Left lung (tissue), 10 donors: ENCODE measurements around the gene OSGIN1. TPM values are rescaled to one million over a fixed set of nuclear protein-coding genes. Genes with fewer than 3 reads are reported as not detected.

Experiments
- ATAC-seq: fragments of 200-7000 bp; cut with Tn5 transposase; one replicate; pipeline ENCODE4 v1.9.1; 2020; ENCODE audit warnings: moderate library complexity
- DNase-seq, 4 donors: peaks; one replicate each; pipeline ENCODE4 v3.0.0-alpha.2; 2013 to 2020
- H3K27ac ChIP-seq, 2 donors: fragments of 200-600 bp; sonication (generic) in 1 of 2; one replicate each; pipeline versions ENCODE4 v1.5.0 to v1.8.0; 2020 to 2021
- H3K27me3 ChIP-seq, 2 donors: fragments of 200-600 bp; sonication (generic) in 1 of 2; one replicate each; pipeline versions ENCODE4 v1.5.0 to v1.8.0; 2020 to 2021
- H3K36me3 ChIP-seq, 2 donors: fragments of 200-600 bp; sonication (generic) in 1 of 2; one replicate each; pipeline versions ENCODE4 v1.5.0 to v1.8.0; 2020 to 2021
- H3K4me1 ChIP-seq, 2 donors: fragments of 200-600 bp; one replicate each; pipeline ENCODE4 v1.8.0; 2021
- H3K4me3 ChIP-seq, 2 donors: fragments of 200-600 bp; sonication (generic) in 1 of 2; one replicate each; pipeline versions ENCODE4 v1.5.0 to v1.8.0; 2020 to 2021; ENCODE audit warnings: mild to moderate bottlenecking in 1 of 2
- H3K9me3 ChIP-seq, 2 donors: fragments of 200-600 bp; sonication (generic) in 1 of 2; one replicate each; pipeline versions ENCODE4 v1.5.0 to v1.8.0; 2020 to 2021
- CTCF ChIP-seq, 2 donors: fragments of 200-600 bp; sonication (generic) in 1 of 2; IDR thresholded peaks; one replicate each; pipeline versions ENCODE4 v1.5.0 to v1.8.0; 2021; ENCODE audit warnings: antibody characterized with exemption in 2 of 2
- intact Hi-C, 2 donors: fragments of 100-400 bp; cut with DNase I; formaldehyde crosslinking; loops; one replicate each; pipeline versions ENCODE4 v1.11.2 to v1.14.2; 2022
- polyA plus RNA-seq, 6 donors: library from polyadenylated mRNA; unstranded; fragments of 120-200 nt; gene quantifications; one replicate each; pipeline ENCODE4 v1.2.1, GENCODE V29; 2013; ENCODE audit not compliant: insufficient read length in 6 of 6
- total RNA-seq, 2 donors: library from RNA; stranded (reverse); fragmentation: NEBNext Ultra II Directional; extraction: Animal tissue kit (Norgen Biotek cat#: 25700); gene quantifications; one replicate each; pipeline ENCODE4 v1.2.1, GENCODE V29; 2021
- donor health status: DM: no; HTN: yes; CAD: no.
- donor health status: DM: no; HTN: no; CAD: no.

OSGIN1 gene
- total and polyA plus RNA-seq, 8 donors, result 0.47 to 18.0 (median 0.70) TPM

GRCh38 chr16:83967091-83967490, 14.1 kb downstream of the OSGIN1 start:
- H3K4me3 ChIP-seq, result no peak overlapping the region
- peaks cover 0 to 39% of the 10 kb centered on the region in 2 donors for H3K27me3 ChIP-seq
- peaks cover 0 to 37% of the 10 kb centered on the region in 2 donors for H3K36me3 ChIP-seq
- H3K4me1 ChIP-seq, result peaks cover 0 to 6% of the 10 kb centered on the region in 2 donors
- intact Hi-C loops, result loop anchor here in 1 of 2 donors (5.0 to 10.0 kb wide), 2 partner anchors 95 to 218 kb away; partner anchors contain the start of gene TAF1C
- H3K9me3 ChIP-seq, result no peaks in the 10 kb centered on the region
- no peak overlapping the region for H3K27ac ChIP-seq
- no peak for ATAC-seq
- DNase-seq, result no peak
- TF ChIP-seq CTCF (IDR thresholded peaks at IDR 0.05), result no peak

- H3K4me1 ChIP-seq, result peaks cover 0 to 6% of the 10 kb centered on the region in 2 donors
- ATAC-seq, result peak; percentile 80
- peak in 2 of 4 donors; percentile 22 to 91 for DNase-seq
- intact Hi-C loops, result loop anchor here in 1 of 2 donors (5.0 to 10.0 kb wide), 2 partner anchors 94 to 217 kb away; partner anchors contain the start of gene TAF1C
- no peaks in the 10 kb centered on the region for H3K9me3 ChIP-seq
- TF ChIP-seq CTCF (IDR thresholded peaks at IDR 0.05), result peak; percentile 52 to 66
- peaks cover 0 to 39% of the 10 kb centered on the region in 2 donors for H3K27me3 ChIP-seq
- H3K36me3 ChIP-seq, result peaks cover 0 to 29% of the 10 kb centered on the region in 2 donors
- H3K4me3 ChIP-seq, result no peak within 1 kb of the TSS
- H3K27ac ChIP-seq, result no peak within 1 kb of the TSS
Observed at GRCh38 chr16:83967838-83968305, 14.8 kb downstream of the OSGIN1 start, which contains the start of gene NECAB2. Gene NECAB2, plus strand, starts transcription at chr16:83968244. Its CDS starts 405 bp downstream, at chr16:83968649.

- no peak for TF ChIP-seq CTCF (IDR thresholded peaks at IDR 0.05)
- Histone ChIP-seq H3K27ac (no peak overlapping the region), H3K27me3 (peaks cover 0 to 39% of the 10 kb centered on the region in 2 donors), H3K4me3 (no peak overlapping the region), H3K4me1 (peaks cover 0 to 6% of the 10 kb centered on the region in 2 donors), H3K36me3 (peaks cover 0 to 24% of the 10 kb centered on the region in 2 donors), H3K9me3 (no peaks in the 10 kb centered on the region)
- intact Hi-C loops, result loop anchor here in 1 of 2 donors (5.0 to 10.0 kb wide), 2 partner anchors 94 to 216 kb away; partner anchors contain the start of gene TAF1C
- DNase-seq (no peak), ATAC-seq (no peak)
Observed at GRCh38 chr16:83968306-83968851, 15.3 kb downstream of the OSGIN1 start.

DNA sequence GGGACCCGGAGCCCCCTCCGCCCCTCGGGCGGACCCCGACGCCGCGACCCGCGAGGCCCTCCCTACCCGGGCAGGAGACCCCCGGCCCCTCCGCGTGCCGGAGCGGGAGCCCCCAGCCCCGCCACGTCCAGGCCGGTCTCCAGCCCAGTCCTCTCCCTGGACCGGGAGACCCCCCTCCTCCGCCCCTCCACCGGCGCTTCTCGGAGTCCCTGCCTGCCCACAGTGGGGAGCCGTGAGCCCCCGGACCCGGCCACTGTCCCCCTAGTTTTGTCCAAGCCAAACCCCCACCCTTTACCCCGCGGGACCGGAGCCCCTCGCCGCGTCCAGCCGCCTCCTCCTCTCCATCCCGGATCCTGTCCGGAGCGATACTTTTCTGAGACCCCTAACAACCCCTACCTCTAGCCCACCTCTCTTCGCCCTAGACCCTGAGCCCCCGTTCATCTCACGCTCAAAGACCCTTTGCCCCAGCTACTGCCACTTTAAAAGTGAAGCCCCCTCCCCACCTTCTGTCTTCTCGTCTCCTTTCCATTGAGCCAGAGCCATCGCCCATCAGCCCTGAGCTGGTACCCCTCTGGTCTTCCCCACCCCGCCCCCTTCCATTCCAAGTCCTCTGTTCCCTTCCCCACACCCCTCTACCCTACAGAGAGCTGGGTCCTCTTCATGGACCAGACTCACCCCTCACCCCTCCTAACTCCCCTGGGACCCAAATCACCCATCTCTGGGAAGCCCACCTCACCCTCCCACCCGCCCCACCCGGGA, 16.0 kb downstream of the OSGIN1 start:
- Histone ChIP-seq H3K4me1 (peaks cover 0 to 6% of the 10 kb centered on the region in 2 donors), H3K27ac (no peak overlapping the region), H3K4me3 (no peak overlapping the region), H3K27me3 (peaks cover 0 to 39% of the 10 kb centered on the region in 2 donors), H3K36me3 (peaks cover 0 to 19% of the 10 kb centered on the region in 2 donors), H3K9me3 (no peaks in the 10 kb centered on the region)
- intact Hi-C loops, result loop anchor here in 1 of 2 donors (5.0 to 10.0 kb wide), 2 partner anchors 93 to 216 kb away; partner anchors contain the start of gene TAF1C
- no peak for TF ChIP-seq CTCF (IDR thresholded peaks at IDR 0.05)
- ATAC-seq, result no peak
- DNase-seq, result peak in 1 of 4 donors; percentile 73
